NOMO-1 (cell line): ENCODE measurements around the gene CDH13.

Experiments used
- DNase-seq, 2 experiments: peaks; one replicate each; lab custom pipeline; 2025; ENCODE audit not compliant: unreplicated experiment in 2 of 2; lab: John Stamatoyannopoulos, UW

Gene CDH13

GRCh38 chr16:83515395-83515794 is 888.6 kb downstream of the CDH13 start:
- DNase-seq = no peak

- DNase-seq = no peak
These were observed 890.2 kb downstream of the CDH13 start for GRCh38 chr16:83516931-83517330.

- no peak for DNase-seq
These were observed 890.6 kb downstream of the CDH13 start for GRCh38 chr16:83517398-83517797.

DNA sequence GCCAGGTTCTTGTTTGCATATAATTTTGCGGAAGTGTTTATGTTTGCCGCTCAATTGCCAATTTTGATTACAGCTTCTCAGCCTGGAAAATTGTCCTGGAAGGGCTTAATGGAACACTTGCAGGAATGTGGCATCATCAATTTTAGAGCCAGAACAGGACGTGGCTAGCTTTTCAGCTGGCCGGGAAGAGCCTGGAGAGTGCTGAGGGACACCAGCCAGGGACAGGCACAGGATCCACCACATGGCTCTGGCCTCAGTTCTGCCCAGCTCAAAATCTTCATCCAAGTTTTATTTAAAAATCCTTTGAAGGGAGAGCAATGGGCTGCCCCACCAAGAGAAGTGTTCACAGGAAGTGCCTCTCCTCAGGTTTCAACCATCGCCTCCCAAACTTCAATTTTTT is 893.8 kb downstream of the CDH13 start:
- no peak for DNase-seq

- no peak for DNase-seq
These were observed 903.5 kb downstream of the CDH13 start for GRCh38 chr16:83530293-83530692.

DNA sequence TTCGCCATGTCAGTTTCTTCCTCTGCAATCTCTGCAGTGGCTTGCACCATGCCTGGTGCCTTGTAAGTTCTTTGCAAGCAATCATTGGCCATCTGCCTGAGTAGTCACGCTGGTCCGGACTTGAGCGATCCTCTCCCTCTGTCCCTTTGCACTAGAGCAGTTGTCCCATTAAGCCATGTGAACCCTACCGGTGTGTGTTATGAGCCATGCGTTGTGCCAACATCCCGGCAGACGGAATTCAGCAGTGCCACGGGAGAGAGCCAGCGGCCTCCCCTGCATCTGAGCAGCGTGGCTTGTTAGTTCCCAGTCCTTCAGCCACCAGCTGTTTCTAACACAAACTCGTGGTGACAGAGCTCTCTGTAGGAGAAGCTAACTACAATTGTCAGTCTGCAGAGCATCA is 905.9 kb downstream of the CDH13 start:
- DNase-seq = no peak

DNA sequence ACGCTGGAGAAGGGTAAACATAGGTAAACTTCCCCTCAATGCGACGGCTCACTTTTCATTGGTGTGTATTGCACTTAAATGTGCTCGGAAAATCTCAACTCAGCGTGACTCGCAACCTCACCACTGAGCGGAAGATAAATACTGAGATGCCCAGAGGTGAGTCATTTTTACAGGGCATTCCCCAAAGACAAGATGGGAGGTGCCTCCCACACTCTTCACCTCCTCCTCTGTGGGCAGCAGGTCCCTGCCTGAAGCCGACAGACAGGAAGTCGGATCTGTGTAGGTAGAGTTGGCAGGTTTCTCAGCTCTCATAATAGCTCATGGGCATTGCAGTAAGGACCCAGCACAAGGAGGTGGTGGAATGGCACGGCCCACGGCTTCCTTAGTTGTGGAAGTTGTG is 906.4 kb downstream of the CDH13 start:
- DNase-seq = no peak

DNA sequence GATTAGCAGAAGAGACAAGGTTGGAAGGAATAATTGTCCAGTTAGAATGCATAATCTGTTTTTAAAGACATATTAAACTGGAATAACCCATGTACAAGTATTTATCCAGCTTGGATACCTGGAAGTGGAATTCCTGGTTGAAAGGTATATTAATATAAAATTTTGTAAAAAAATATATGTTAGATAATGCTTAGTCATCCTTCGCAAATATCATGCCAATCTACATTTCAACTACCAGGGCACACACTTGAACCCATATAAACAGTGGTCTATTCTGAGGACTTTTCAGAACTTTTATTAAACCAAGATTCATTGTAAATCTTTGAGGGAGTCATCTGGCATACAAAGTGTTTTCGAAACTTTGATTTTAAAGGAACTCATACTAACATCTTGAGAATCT is 911.9 kb downstream of the CDH13 start:
- no peak for DNase-seq

GRCh38 chr16:83539736-83540490 is 913.1 kb downstream of the CDH13 start:
- DNase-seq = no peak

- DNase-seq = no peak
These were observed 914.5 kb downstream of the CDH13 start for GRCh38 chr16:83541231-83541630.

DNA sequence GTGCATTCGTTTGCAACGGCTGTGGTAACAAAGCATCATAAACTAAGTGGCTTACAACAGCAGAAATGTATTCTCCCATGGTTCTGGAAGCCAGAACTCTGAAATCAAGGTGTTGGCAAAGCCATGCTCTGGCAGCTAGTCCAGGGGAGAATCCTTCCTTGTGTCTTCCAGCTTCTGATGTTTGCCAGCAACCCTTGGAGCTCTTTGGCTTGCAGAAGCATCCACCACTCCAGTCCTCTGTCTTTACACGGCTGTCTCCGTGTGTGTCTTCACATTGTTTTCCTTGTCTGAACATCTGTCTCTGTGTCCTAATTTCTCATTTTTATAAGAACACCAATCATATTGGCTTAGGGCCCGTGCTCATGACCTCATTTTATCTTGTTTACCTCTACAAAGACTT is 915.7 kb downstream of the CDH13 start:
- DNase-seq = no peak

DNA sequence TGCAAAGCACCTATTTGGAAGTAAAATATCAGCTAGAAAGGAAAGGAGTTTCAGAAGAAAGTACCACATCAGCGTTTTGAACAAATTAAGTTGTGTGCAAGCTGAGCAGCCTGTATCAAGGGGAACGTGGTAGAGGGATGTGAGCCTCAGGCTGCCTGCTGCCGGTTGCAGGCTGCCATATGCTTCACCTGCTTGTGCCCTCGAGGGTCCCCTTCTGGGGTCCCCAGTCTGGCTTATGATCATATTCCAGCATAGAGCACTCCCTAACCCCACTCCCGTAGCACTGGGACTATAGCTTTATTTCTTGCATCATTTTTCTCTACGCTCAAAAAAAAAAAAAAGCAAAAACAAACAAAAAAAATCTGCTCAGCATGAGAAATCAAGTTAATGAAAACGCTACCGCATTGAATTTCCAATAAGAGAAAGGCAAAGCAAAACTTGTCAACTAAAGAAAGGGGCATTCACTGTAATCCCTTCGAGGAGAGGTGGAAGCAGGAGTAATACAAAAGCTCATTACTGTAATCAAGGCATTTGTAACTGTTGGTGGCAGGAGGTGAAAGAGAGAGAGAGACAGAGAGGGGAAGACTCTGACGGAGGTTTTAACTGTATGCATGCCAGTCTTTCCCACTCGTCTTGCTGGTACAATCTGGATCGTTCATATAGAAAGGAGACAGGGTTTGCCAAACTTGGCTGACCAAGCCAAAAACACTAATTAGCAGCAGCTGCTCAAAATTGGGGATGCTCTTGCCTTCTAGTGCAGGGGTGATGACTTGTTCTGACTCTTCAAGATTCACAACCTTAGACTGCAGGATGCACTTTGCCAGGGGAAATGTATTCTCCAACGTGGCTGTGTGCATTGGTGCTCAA is 922.8 kb downstream of the CDH13 start:
- no peak for DNase-seq

GRCh38 chr16:83550183-83550569 is 923.4 kb downstream of the CDH13 start:
- no peak for DNase-seq

DNA sequence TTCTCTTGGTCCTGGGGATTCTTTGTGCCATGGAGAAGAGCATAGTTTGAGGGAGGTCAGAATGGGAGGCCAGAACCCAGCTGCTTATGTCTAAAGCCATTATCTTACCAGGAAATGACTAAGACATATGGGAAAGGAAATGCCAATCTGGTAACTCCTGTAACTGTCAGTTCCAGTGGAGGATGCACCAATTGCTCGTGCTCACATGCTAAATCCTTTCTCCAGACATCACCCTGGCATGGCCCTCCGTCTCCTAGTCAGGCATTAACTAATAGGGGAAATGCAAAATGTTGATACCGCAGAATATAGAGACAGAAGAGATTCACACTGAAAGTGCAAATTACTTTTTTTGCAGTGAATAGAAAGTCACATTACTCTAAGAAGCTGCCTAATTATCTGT is 925.5 kb downstream of the CDH13 start:
- DNase-seq = no peak

DNA sequence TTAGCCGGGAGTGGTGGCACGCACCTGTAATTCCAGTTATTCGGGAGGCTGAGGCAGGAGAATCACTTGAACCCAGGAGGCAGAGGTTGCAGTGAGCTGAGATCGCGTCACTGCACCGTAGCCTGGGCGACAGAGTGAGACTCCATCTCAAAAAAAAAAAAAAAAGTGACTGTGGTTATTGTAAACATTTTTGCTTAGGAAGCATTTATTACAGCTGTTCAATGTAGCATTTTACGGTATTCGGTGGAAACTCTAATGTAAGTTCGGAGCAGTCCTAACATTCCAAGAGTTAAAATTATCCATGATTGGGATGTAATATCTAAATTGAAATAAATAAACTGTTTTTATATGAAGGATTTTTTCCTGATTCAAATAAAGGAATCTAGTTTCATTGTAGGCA is 926.2 kb downstream of the CDH13 start:
- no peak for DNase-seq

- DNase-seq = no peak
These were observed 927.3 kb downstream of the CDH13 start for GRCh38 chr16:83554096-83554495.

- no peak for DNase-seq
These were observed 927.8 kb downstream of the CDH13 start for GRCh38 chr16:83554540-83554939.

GRCh38 chr16:83561876-83562275 is 935.1 kb downstream of the CDH13 start:
- peak in 1 of 2 experiments; percentile 0 for DNase-seq

DNA sequence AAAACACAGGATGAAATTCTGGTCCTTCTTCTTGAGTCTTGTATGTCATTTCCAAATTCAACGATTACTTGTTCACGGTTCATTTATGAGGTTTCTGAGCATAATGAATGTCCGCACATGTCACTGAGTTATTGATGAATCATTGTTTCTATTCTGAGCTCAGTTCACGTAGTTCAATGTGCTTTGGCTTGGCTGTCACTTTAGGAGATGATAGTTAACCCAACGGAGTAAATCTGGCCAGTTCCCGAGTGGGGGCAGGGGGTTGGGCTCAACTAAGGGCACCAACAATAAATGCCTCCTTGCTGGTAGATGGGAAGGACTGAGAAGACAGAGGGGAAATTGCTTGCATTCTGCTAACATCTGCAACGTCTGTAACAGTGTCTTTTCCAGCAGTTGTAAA is 941.6 kb downstream of the CDH13 start:
- DNase-seq = no peak

GRCh38 chr16:83574388-83574787 is 947.6 kb downstream of the CDH13 start:
- DNase-seq = no peak

GRCh38 chr16:83577078-83577745 is 950.4 kb downstream of the CDH13 start:
- no peak for DNase-seq

DNA sequence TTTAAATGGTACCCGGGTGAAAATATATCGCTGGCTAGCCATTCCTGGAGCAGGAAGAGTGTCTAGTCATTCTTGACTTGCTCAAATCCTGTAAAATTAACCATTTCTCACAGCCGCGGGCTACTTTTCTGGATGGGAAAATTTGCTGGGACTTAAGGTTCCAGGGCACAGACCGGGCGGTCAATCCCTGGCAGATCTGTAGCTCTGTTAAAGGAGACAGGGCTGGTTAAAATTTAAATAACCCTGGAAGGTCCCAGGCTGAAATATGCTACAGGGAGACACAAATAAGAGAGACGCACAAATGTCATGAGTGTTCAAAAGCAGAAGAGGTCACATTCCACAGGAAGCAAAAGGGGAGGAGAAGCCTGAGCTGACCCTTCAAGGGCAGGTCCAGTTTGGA is 951.4 kb downstream of the CDH13 start:
- DNase-seq = no peak
